Neural cell (in vitro differentiated cells): ENCODE results near the gene SPATA31C2.

ENCODE experiments used
- MXI1 ChIP-seq: fragments of 450-650 bp; conservative IDR thresholded peaks from 2 replicates; pipeline ENCODE4 v1.6.1; 2014; ENCODE audit warnings: antibody characterized with exemption, mild to moderate bottlenecking; ENCODE audit not compliant: poor library complexity, severe bottlenecking
- POLR2AphosphoS5 ChIP-seq: IDR thresholded peaks from 2 replicates; pipeline ENCODE4 v1.6.1; 2012
- RAD21 ChIP-seq: fragments of 450-650 bp; conservative IDR thresholded peaks from 2 replicates; pipeline ENCODE4 v1.6.1; 2014; ENCODE audit warnings: antibody characterized with exemption, mild to moderate bottlenecking, moderate library complexity

DNA sequence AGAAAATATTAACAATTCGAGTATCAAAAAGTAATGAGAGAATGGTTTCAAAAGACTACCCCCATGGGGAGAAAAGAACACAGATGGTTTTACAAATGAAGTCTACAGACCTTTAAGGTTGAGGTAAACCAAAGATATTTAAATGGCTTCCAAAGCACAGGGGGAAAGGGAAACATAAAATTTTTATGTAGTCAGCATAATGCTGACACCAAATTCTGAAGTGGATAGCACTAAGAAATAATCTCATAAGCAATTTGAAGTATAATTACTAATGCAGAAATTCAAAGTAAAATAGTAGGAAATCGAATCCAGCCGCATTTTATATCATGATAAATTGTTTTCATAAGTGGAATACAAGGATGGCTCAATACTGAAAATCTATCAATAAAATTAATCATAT is 30.3 kb upstream of the SPATA31C2 start:
- TF ChIP-seq POLR2AphosphoS5 (no peak), RAD21 (no peak), MXI1 (no peak)
